ENCODE results near the gene SPPL2B. TPM values are rescaled to one million over a fixed set of nuclear protein-coding genes. Genes with fewer than 3 reads are reported as not detected.

Gene SPPL2B
- polyA plus RNA-seq, 3 donors, result 5.7 to 64.9 (median 8.7) TPM

DNA sequence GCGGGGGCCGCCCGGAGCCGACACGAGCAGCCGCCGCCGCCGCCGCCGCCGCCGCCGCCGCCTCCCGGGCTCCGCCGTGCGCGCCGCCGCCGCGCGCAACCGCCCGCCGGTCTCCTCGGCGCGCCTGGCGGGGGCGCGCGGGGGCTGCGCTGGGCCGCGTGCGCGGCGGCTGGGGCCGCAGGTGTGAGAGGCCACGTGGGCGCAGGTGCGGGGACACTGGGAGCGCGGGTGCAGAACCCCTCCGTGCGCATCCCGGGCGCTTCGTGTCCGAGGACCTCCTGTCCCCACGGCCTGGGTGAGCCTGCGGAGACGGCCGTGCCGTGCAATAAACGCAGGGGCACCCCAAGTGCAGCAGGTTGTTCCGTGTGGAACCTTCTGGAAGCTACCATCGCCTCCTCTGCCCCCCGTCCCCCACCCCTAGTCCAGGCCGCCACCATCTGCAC, 20.3 kb upstream of the SPPL2B start, which contains the start of gene LINGO3:
LINGO3 (minus strand) TSS at position 41 of the 443 bp plus-strand sequence. CDS start 16,378 bp downstream, outside the sequence.
- no peaks in the 10 kb centered on the region for H4K20me1 ChIP-seq (ENCODE audit: insufficient read depth, low read length)

DNA sequence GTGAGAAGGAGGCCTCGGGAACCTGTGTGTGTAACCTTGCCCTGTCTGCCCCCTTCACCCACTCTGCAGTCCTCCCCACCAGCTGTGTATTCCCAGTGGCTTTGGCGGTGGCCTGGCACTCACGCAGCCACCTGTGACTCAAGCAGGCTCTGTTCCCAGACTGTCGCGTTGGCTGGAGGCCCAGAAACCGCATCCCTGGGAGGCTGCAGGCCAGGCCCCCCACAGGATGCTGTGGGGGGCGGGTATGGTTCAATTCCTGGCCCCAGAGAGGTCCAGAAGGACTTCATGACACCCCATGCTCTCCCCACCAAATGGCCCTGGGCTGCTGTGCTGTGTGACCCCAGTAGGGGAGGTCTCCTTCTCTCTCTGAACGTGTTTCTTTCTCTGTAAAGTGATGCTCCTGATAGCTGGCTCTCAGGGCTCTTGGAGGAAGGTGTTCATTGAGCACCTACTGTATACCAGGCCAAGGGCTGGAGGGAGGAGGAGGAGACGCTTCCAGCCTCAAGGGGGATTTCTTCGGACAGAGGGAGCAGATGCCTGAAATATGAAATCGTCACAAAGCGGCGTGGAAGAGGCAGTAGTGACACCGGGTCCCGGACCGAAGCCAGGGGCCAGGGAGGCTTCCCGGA, 18.6 kb upstream of the SPPL2B start:
- 88% methylated on average over 10 of the region's 17 CpGs for WGBS (ENCODE audit: insufficient coverage)
- Histone ChIP-seq H3K36me3 (replicated peaks in 1 of 2; ENCODE audit: control insufficient read depth in 1 of 2, insufficient read depth in 2 of 2, low read length in 2 of 2) (no peaks in the 10 kb centered on the region), H3K27me3 (ENCODE audit: control insufficient read depth in 2 of 2, insufficient read depth in 2 of 2, low read length in 2 of 2) (peaks cover 25 to 69% of the 10 kb centered on the region in 2 donors), H3K4me1 (ENCODE audit: control insufficient read depth in 1 of 2, insufficient read depth in 2 of 2, low read length in 2 of 2) (peaks cover 5 to 22% of the 10 kb centered on the region in 2 donors), H2AFZ (ENCODE audit: insufficient read depth, low read depth, low read length, poor library complexity, severe bottlenecking) (no peak overlapping the region), H3K9me3 (replicated peaks in 1 of 2; ENCODE audit: control insufficient read depth in 1 of 2, insufficient read depth in 1 of 2, low read length in 2 of 2) (peaks cover 4 to 7% of the 10 kb centered on the region in 2 donors), H3K27ac (ENCODE audit: low read depth in 1 of 2, low read length in 2 of 2) (no peak overlapping the region), H3K9ac (ENCODE audit: insufficient read depth, low read length, poor library complexity, severe bottlenecking) (no peak overlapping the region), H3K4me3 (replicated peaks in 1 of 3; ENCODE audit: low read depth in 2 of 3, low read length in 3 of 3) (no peak overlapping the region), H4K20me1 (ENCODE audit: insufficient read depth, low read length) (no peaks in the 10 kb centered on the region), H3K4me2 (replicated peaks; ENCODE audit: extremely low read depth, low read length, poor library complexity, severe bottlenecking) (no peak overlapping the region), H3K79me2 (ENCODE audit: insufficient read depth, low read length) (no peaks in the 10 kb centered on the region)
- peaks cover 4 to 35% (median 19%) of the 10 kb centered on the region in 7 donors for H3K9me3 Mint-ChIP-seq
- H3K27me3 Mint-ChIP-seq (ENCODE audit: low read depth in 3 of 3), result peaks cover 67 to 87% (median 87%) of the 10 kb centered on the region in 3 donors
- peak overlapping the region in 1 of 2 donors; percentile 70 for H3K4me3 Mint-ChIP-seq
- H3K27ac Mint-ChIP-seq, result no peak overlapping the region
- peaks cover 15% of the 10 kb centered on the region for H3K4me1 Mint-ChIP-seq
- peaks cover 5% of the 10 kb centered on the region in 2 donors for H3K36me3 Mint-ChIP-seq
- intact Hi-C loops (cut with micrococcal nuclease), result no loop called here
- DNase-seq, result no peak
- TF ChIP-seq, protein P1, sequence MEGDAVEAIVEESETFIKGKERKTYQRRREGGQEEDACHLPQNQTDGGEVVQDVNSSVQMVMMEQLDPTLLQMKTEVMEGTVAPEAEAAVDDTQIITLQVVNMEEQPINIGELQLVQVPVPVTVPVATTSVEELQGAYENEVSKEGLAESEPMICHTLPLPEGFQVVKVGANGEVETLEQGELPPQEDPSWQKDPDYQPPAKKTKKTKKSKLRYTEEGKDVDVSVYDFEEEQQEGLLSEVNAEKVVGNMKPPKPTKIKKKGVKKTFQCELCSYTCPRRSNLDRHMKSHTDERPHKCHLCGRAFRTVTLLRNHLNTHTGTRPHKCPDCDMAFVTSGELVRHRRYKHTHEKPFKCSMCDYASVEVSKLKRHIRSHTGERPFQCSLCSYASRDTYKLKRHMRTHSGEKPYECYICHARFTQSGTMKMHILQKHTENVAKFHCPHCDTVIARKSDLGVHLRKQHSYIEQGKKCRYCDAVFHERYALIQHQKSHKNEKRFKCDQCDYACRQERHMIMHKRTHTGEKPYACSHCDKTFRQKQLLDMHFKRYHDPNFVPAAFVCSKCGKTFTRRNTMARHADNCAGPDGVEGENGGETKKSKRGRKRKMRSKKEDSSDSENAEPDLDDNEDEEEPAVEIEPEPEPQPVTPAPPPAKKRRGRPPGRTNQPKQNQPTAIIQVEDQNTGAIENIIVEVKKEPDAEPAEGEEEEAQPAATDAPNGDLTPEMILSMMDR (IDR thresholded peaks at IDR 0.05), result no peak

More for the DNA sequence above, 20.3 kb upstream of the SPPL2B start, which contains the start of gene LINGO3:
- Mint-ChIP-seq H3K4me1 (peaks cover 22% of the 10 kb centered on the region), H3K27ac (peak within 1 kb of the TSS in 1 of 7 donors; percentile 24), H3K36me3 (peaks cover 9 to 13% of the 10 kb centered on the region in 2 donors), H3K27me3 (ENCODE audit: low read depth in 3 of 3) (peaks cover 84 to 97% (median 91%) of the 10 kb centered on the region in 3 donors), H3K9me3 (peaks cover 0 to 32% (median 13%) of the 10 kb centered on the region in 7 donors), H3K4me3 (peak within 1 kb of the TSS; percentile 27 to 92)
- H3K9ac ChIP-seq (ENCODE audit: insufficient read depth, low read length, poor library complexity, severe bottlenecking), result no peak within 1 kb of the TSS
- H3K27me3 ChIP-seq (ENCODE audit: control insufficient read depth in 2 of 2, insufficient read depth in 2 of 2, low read length in 2 of 2), result peaks cover 32 to 82% of the 10 kb centered on the region in 2 donors
- H3K79me2 ChIP-seq (ENCODE audit: insufficient read depth, low read length), result no peaks in the 10 kb centered on the region
- no peak within 1 kb of the TSS for H3K27ac ChIP-seq (ENCODE audit: low read depth in 1 of 2, low read length in 2 of 2)
- no peak for DNase-seq
- TF ChIP-seq, protein P1 (IDR thresholded peaks at IDR 0.05), result no peak
- H3K4me1 ChIP-seq (ENCODE audit: control insufficient read depth in 1 of 2, insufficient read depth in 2 of 2, low read length in 2 of 2), result peaks cover 6 to 26% of the 10 kb centered on the region in 2 donors
- WGBS (ENCODE audit: insufficient coverage), result 3% methylated on average over 63 of the region's 63 CpGs
- no peak within 1 kb of the TSS for H3K4me3 ChIP-seq (replicated peaks in 1 of 3; ENCODE audit: low read depth in 2 of 3, low read length in 3 of 3)
- no peak within 1 kb of the TSS for H2AFZ ChIP-seq (ENCODE audit: insufficient read depth, low read depth, low read length, poor library complexity, severe bottlenecking)
- H3K9me3 ChIP-seq (replicated peaks in 1 of 2; ENCODE audit: control insufficient read depth in 1 of 2, insufficient read depth in 1 of 2, low read length in 2 of 2), result peaks cover 0 to 7% of the 10 kb centered on the region in 2 donors
- no peaks in the 10 kb centered on the region for H3K36me3 ChIP-seq (replicated peaks in 1 of 2; ENCODE audit: control insufficient read depth in 1 of 2, insufficient read depth in 2 of 2, low read length in 2 of 2)
- intact Hi-C loops (cut with micrococcal nuclease), result no loop called here
- H3K4me2 ChIP-seq (replicated peaks; ENCODE audit: extremely low read depth, low read length, poor library complexity, severe bottlenecking), result peak within 1 kb of the TSS; percentile 57

Data from CD14-positive monocyte (primary cell).